NOMO-1 (cell line): ENCODE data around the gene PFDN1.
A peak's percentile ranks its signal among the peaks of the same experiment; 100 is the strongest.

Experiments
- DNase-seq, 2 experiments: peaks; one replicate each; lab custom pipeline; 2025; ENCODE audit not compliant: unreplicated experiment in 2 of 2; lab: John Stamatoyannopoulos, UW

The PFDN1 gene

GRCh38 chr5:140299056-140299455, 3.8 kb downstream of the PFDN1 start:
- DNase-seq = no peak

GRCh38 chr5:140298183-140298601, 4.7 kb downstream of the PFDN1 start:
- no peak for DNase-seq

- DNase-seq = no peak
Measured at GRCh38 chr5:140297283-140297682, 5.6 kb downstream of the PFDN1 start.

- no peak for DNase-seq
Measured at GRCh38 chr5:140296289-140296688, 6.6 kb downstream of the PFDN1 start.

GRCh38 chr5:140295414-140295813, 7.5 kb downstream of the PFDN1 start:
- DNase-seq = peak in 1 of 2 experiments; percentile 47

- DNase-seq = peak in 1 of 2 experiments; percentile 41
Measured at GRCh38 chr5:140294753-140295152, 8.1 kb downstream of the PFDN1 start.

DNA sequence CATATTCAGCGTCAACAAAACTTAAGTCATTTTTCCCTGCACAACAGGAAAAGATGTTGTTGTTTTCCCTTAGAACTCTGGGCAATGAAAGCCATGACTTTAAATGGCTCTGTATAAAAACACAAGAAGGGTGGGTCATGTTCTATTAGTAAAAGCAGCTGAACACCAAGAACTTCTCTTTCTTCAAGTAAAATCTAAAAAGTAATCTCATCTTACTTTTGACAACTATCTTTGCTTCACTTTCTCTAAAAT, 9.1 kb downstream of the PFDN1 start:
- no peak for DNase-seq

DNA sequence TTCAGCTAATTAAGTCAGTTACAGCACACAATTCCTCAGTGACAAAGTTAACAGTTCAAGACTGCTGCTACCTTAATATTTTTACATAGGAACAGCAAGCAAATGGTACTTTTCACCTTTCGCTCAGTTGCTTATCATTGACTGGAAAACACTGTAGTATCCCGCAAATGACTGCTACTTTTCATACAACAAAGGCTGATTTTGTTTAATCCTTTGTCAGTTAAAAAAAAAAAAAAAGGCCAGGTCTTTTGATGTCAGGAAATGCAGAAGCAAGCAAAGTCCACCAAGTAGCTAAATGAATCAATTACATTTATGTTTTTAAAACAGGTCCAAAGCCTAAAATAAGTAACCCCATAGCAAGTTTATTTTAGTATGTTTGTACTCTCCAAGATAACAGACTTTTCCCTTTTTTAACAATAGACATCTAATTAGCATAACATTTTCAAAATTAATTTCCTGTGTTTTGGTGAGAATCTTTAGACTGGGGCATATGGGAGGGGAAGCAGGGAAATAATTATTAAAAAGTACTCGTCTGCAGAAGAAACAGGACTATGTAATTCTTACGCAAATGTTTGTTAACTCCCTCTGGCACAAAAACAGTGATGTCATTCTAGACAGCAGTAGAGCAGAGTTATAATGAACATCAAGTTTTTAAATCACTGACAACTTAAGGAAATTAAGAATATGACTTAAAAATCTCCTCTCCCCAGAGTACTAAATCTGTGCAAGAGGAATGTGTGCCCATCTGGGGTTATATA, 9.6 kb downstream of the PFDN1 start:
- peak in 1 of 2 experiments; percentile 12 for DNase-seq

DNA sequence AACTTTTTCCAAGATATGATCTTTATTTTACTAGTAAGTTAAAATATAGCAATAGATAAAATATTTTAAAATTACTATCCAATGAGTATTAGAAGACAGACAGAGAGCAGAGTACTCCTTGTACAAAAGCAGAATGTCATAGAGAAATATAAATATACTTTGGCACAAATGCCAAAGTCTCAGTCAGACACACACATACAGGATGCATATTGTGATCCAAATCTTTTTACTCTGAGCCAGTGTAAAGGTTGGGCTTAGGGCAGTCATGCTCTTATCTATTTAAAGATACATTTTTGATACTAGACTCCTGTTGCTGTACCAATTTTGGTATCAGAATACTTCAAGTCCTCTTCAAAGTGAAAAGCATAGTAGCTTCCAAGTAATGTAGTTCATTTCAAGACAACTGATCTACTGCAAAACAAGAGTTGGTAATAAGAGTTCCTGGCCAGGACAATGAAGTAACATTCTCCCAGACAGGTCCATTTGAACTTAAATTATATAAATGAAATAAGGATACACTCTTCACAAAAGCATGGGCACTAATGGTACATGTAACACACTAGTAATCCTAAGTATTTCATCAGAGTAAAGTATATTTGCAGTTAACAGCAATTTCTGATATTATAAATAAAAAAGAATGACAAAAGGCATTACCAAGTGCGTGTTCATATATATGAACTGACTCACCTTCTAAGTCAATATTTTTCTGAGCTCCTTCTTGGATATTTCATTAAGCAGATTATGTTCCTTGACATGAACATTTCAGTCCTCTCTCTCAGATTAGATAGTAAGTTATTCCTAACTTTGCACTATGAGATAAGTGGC, 10.5 kb downstream of the PFDN1 start:
- no peak for DNase-seq

GRCh38 chr5:140287801-140288521, 14.9 kb downstream of the PFDN1 start:
- DNase-seq = no peak

DNA sequence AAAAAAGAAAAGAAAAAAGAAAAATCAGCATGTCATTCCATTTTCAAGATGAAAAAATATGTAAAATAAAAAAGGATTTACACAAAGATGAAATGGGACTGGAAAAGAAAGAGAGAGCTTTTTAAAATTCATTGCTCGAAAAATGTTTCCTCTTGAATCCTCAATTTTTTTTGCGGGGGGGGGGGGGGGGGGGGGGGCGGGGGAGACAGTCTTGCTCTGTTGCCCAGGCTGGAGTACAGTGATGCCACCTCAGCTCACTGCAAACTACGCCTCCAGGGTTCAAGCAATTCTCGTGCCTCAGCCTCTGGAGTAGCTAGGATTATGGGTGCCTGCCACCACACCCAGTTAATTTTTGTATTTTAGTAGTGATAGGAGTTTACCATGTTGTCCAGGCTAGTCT, 16.5 kb downstream of the PFDN1 start:
- no peak for DNase-seq

GRCh38 chr5:140284013-140284412, 18.9 kb downstream of the PFDN1 start:
- no peak for DNase-seq

DNA sequence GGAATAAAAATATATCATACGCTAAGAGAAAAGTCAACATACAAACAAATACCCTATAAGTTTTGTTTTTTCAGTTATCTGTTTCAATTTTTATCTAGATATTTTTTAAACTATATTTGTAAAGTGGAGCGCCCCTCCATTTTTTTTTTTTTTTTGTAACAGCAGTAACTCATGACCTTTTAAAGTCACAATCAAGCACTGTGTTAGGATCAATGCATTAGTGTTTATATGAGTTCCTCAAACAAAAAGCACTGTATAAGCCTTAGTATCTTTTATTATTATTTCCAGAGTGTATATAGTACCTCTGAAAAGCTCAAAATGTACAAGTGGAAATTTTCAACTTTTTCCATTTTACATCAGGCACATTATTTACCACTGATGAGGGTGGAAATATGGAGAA, 20.6 kb downstream of the PFDN1 start:
- no peak for DNase-seq

DNA sequence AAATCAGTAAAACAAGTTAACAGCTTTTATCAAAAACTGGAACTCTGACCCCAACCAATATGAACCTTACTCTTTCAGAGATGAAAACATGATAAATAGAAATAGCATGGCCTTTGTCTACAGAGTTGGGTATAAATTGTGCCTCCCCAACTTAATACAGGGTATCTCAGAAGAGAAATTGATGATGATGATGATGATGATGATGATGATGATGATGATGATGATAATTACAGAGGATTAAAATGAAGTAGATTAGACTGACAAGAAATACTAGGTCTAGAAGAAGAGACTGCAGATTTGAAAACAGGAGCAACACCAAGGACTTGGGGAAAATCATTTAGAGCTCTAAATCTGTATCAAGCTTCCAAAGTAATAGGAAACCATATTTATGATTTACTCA, 27.1 kb downstream of the PFDN1 start:
- DNase-seq = no peak

DNA sequence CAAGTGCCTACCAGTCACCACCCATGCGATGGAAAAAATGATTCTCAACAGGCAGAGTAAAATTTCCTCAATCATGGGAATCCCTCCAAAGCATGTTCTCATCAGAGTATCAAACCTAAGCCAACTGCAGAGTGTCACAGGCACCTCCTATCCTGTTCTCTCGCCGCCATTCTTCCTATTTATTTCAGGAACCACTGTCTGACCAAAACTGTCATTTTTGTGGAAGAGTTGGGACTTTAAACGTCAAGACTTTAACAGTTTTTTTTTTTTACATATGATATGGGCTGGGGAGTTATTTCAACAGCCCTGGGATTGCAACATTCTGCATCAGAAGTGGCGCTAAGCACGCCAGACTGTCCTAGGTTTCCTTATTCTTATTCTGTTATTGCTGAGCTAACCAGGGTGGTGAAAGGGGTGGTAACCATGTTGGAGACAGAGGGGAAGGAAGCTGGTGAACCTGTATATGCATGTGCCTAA, 29.5 kb downstream of the PFDN1 start:
- DNase-seq = peak; percentile 92 to 99

DNA sequence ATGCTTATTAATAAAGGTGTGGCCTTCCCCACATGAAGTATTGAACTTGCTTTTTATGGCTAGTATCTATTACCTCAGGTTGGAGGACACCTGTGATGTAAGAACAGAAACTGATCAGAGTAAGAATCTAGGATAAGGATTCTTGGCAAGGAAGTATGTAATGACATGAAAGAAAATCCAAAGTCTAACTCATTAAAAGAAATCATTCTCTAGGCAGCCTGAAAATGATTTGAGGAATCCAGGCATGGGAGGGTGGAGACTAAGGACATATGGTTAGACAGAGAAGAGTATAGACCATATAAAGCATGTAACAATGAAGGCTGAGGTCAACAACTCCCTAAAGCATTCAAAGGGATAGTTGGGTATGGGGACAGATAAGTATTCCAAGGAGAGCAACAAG, 32.9 kb downstream of the PFDN1 start:
- no peak for DNase-seq

DNA sequence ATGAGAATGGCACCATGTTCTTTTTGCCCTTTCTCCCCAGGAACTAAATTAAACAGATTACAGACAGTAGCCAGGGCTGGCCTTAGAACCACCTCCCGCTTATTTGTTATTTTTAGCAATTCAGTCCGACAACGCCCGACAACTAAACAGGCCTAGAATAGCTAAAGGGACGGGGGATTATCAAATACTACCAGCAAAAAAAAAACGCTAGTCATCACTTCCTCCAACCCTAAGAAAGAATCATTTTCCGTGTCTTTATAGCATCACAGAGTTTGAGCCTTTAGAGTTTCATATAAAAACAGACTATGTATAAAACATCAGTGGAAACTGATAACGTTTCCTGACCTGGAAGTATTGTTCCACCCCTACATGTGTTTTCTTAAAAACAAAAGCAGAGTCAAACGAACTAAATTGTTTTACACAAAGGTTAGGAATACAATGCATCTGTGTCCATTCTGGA, 35.3 kb downstream of the PFDN1 start:
- peak; percentile 61 to 64 for DNase-seq

DNA sequence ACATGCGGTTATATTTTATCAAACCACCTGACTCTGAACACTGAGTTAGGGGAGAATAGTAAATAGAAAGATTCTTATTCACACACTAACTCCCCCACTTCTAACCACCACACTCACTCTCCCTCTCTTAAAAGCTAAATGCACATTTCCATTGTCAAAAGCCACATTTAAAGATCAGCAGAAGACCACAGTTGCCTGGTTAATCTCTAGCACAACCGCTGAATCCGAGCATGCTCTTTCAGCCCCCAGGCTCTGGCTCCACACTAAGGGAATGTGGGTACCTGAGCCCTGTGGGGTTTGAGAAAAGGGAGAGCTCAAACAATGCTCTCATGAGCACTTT, 35.7 kb downstream of the PFDN1 start:
- DNase-seq = no peak

DNA sequence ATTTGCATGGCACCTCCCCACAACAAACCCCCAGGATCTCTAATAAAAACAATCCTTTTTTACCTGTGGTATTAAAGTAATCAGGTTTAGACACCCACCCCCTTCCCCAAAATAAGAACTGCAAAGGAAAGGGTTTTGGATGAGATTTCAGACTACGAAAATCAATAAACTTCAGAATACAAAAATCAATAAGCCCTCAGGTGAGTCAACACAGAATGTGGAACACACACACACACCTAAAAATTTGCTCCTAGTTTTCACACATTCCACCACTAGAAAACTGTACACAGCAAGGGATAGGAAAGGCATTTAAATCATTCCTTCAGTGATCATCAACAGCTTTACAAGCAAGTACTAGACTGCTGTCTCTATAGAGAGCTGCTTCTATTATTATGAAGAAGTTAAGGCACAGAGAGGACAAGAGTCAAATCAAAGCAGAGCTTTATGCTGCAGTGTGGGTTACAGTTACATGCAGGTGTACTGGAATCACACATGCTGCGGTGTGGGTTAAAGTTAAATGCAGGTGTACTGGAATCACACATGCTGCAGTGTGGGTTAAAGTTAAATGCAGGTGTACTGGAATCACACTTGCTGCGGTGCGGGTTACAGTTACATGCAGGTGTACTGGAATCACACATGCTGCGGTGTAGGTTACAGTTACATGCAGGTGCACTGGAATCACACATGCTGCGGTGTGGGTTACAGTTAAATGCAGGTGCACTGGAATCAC, 36.3 kb downstream of the PFDN1 start:
- DNase-seq = no peak

DNA sequence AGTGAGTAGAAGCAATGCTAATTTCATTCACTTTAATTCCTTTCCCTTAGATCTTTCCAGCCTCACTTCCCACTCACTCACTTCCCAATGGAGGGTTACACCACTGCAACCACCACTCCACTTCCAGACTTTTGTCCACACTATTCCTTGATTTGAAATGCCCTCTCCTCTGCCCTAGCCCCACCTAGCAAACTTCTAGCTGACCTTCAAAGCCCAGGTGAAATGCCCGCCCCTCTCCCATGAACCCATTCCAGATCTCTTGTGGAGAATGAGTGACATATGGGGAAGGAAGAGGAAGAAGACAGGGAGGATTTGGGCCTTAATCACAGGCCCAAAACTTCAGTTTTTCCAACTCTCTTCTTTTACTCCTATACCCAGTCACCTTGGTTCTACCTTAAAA, 37.1 kb downstream of the PFDN1 start:
- no peak for DNase-seq

- DNase-seq = no peak
Measured at GRCh38 chr5:140262839-140263238, 40.1 kb downstream of the PFDN1 start.
